HG03064 (cell line): Measurements from ENCODE around the gene SLC17A4.

Experiments
- ATAC-seq: cut with Tn5 transposase; IDR thresholded peaks from one replicate; pipeline ENCODE4 v1.9.1; 2021; ENCODE audit warnings: low read depth; ENCODE audit not compliant: unreplicated experiment

SLC17A4 gene

DNA sequence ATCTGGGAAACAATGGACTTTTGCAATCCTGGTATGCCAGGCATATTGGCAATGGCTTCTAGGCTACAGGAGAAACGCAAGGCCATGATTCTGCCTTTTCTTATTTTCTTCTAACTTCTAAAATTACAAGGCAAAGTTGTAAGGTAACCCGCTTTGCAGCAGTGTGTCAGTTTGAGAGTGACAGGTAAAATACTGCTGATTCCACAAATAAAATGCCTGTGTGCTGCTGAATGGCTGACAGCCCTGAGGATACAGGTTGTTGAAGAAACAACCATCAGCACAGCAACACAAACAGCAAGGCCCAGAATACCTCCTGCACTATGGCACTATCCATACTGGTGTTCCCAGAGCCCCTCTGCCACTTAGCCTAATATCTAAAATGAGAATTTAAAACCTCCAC lies 40.2 kb downstream of the SLC17A4 start:
- no peak for ATAC-seq

DNA sequence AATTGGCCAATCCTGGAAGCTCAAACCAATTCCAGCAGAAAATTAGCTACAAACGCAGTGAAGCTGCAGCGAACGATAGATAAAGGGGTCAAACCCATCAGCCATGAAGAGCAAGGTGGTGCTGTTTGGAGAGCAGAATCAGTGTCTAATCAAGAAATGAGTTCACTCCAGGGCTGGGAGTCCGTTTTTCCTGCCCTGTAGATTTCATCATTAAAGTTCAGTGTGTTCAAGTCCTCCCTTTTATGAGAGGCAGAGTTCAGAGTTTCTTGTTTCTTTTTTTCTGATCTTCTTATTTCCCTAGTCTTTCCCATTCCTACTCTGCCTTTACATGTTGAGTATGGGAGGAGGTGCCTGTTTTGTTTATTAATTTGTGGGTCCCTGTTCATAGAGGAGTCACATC lies 46.9 kb downstream of the SLC17A4 start:
- ATAC-seq, result no peak

DNA sequence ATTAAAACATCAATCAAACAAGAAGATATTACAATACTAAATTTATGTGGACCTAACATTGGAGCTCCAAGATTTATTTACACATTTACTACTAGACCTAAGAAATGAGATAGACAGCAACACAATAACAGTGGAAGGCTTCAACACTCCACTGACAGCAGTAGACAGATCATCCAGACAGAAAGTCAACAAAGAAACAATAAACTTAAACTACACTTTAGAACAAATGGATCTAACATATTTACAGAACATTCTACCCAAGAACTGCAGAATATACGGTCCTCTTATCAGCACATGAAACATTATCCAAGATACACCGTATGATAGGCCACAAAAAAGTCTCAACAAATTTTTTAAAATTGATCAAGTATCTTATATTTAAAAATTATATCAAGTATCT lies 50.3 kb downstream of the SLC17A4 start:
- no peak for ATAC-seq

DNA sequence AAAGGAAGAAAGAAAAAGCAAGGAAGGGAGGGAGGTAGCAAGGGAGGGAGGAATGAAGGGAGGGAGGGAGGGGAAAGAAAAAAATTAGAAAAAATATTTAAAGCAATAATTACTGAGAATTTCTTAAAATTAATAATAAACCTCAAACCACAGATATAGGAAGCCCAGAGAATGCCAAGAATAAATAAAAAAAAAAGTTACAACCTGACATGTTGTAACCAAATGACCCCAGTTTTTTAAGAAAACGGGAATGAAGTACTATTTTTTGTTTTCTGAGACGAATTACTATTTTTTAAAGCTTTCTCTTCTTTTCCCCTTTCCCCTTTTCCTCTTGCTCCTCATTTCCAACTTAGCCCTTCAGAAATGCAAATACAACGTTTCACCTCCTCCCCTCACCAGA lies 60.7 kb downstream of the SLC17A4 start:
- ATAC-seq, result no peak

DNA sequence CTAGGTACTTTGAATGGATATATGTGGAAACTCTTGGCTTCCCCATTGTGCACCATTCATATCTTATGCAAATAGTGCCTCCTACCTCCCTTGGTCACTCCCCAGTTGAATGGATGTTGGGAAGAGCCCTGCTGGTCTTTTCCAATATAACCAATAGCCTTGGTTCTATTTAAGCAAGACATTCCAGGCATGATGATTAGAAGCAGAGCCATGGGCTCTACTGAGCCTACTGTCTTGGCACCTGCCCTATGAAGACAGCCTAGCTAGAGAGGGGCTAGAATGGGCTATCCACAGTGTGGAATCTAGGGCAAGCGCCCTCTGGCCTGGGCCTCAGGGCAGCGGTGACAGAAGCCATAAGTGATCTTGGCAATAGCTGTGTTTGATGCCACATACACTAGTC lies 61.7 kb downstream of the SLC17A4 start:
- ATAC-seq, result no peak

DNA sequence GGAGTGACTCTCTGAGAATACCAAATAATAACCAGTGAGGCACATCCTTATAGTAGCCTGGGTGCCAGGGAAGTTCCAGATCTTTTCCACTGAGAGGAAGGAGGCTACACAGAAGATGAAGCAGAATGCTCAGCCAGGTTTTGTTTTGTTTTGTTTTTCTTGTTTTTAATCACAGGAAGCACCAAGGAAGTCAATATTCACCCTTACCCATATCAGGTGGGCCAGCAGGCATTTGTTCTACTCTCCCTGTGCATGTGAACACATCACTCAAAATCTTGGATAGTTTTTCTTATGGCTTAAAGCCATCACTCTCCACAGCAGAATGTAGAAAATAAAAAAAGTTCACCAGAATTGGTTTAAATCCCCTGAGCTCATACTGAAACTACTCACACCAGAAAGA lies 66.8 kb downstream of the SLC17A4 start:
- no peak for ATAC-seq

DNA sequence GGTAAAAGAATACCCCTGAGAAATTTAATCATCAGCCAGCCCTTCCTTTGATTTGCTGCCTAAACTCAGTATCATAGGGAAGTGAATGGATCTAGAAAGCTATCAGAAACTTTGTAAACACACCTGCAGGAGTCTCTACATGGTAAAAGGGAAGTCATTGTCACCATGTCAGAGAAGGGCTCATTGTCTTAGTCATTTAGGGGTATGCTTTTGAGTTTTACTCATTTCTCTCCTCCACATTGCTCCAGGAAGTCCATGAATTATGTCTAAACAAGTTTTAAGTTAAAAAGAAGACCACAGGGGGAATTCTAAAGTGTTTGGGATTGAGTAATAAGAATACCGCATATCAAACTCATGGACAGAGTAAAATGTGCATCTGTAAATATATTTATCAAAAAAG lies 74.8 kb downstream of the SLC17A4 start:
- ATAC-seq, result no peak

DNA sequence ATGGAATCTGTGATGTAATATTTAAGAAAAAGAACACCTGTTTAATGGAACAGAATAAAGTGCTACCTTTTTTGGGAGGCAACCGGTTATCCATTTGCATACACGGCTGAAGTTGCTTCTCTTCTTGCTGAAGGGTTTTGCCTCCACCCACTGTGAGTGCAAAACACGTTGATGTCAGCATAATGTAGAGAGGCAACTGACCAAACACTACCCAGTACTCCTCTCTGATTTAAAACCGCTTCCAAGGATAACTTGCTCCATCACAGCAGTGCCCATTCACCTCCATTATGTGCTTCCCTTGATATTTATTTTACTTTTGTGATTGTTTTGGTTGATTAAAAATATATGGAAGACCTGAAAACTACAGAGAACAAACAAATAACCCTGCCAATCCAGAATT lies 75.9 kb downstream of the SLC17A4 start:
- no peak for ATAC-seq
